Liver (tissue), 9 donors: ENCODE measurements around the gene MANBA. TPM values are rescaled to one million over a fixed set of nuclear protein-coding genes. Genes with fewer than 3 reads are reported as not detected.

ENCODE experiments used
- DNase-seq: peaks from one replicate; pipeline ENCODE4 v3.0.0-alpha.2; 2017; ENCODE audit warnings: low spot score
- H3K27ac ChIP-seq, 2 donors: one replicate each; pipeline ENCODE4 v1.7.0; 2013; ENCODE audit warnings: inconsistent platforms in 2 of 2, low read length in 2 of 2, control low read depth in 1 of 2, low read depth in 1 of 2, mild to moderate bottlenecking in 1 of 2
- H3K27me3 ChIP-seq, 4 donors: one replicate each; pipeline versions ENCODE4 v1.6.1 to v1.7.0; 2013; ENCODE audit warnings: low read length in 3 of 4, inconsistent platforms in 1 of 4, mild to moderate bottlenecking in 1 of 4, moderate library complexity in 1 of 4; ENCODE audit not compliant: control insufficient read depth in 4 of 4, insufficient read depth in 4 of 4
- H3K36me3 ChIP-seq, 4 donors: one replicate each; pipeline versions ENCODE4 v1.6.1 to v1.7.0; 2013; ENCODE audit warnings: low read length in 3 of 4, mild to moderate bottlenecking in 3 of 4, low read depth in 1 of 4, moderate library complexity in 1 of 4; ENCODE audit not compliant: control insufficient read depth in 4 of 4, insufficient read depth in 3 of 4
- H3K4me1 ChIP-seq, 4 donors: one replicate each; pipeline versions ENCODE4 v1.6.1 to v1.7.0; 2013; ENCODE audit warnings: low read length in 3 of 4, mild to moderate bottlenecking in 3 of 4, moderate library complexity in 1 of 4; ENCODE audit not compliant: control insufficient read depth in 4 of 4, insufficient read depth in 4 of 4
- H3K4me3 ChIP-seq, 3 donors: one replicate each; pipeline versions ENCODE4 v1.6.1 to v1.7.0; 2013; ENCODE audit warnings: low read length in 3 of 3, control low read depth in 1 of 3, low read depth in 1 of 3, mild to moderate bottlenecking in 1 of 3
- H3K9ac ChIP-seq, 2 donors: one replicate each; pipeline ENCODE4 v1.7.0; 2013; ENCODE audit warnings: low read length in 2 of 2, mild to moderate bottlenecking in 2 of 2, moderate library complexity in 2 of 2, control low read depth in 1 of 2, low read depth in 1 of 2
- H3K9me3 ChIP-seq, 4 donors: one replicate each; pipeline versions ENCODE4 v1.6.1 to v1.7.0; 2013; ENCODE audit warnings: low read length in 3 of 4; ENCODE audit not compliant: control insufficient read depth in 4 of 4
- CTCF ChIP-seq: fragments of 150-350 bp; IDR thresholded peaks from 2 replicates; pipeline ENCODE4 v1.5.1; 2017; ENCODE audit warnings: improper control_type of control experiment, low read depth, low read length; ENCODE audit not compliant: missing input control
- EGR1 ChIP-seq, 2 donors: IDR thresholded peaks; 2 replicates each; pipeline ENCODE4 v1.6.1; 2016 to 2018; ENCODE audit warnings: antibody characterized with exemption in 2 of 2, low read depth in 2 of 2
- FOXA1 ChIP-seq: IDR thresholded peaks from 2 replicates; pipeline ENCODE4 v1.6.1; 2016; ENCODE audit warnings: antibody characterized with exemption
- FOXA2 ChIP-seq: IDR thresholded peaks from 2 replicates; pipeline ENCODE4 v1.6.1; 2016; ENCODE audit warnings: antibody characterized with exemption
- GABPA ChIP-seq, 2 donors: IDR thresholded peaks in 1 of 2; conservative IDR thresholded peaks in 1 of 2; 2 replicates each; pipeline ENCODE4 v1.6.1; 2016; ENCODE audit warnings: antibody characterized with exemption in 2 of 2, mild to moderate bottlenecking in 1 of 2, moderate library complexity in 1 of 2
- HNF4A ChIP-seq, 2 donors: conservative IDR thresholded peaks; 2 replicates each; pipeline ENCODE4 v1.6.1; 2016; ENCODE audit warnings: antibody characterized with exemption in 2 of 2, mild to moderate bottlenecking in 2 of 2
- HNF4G ChIP-seq: IDR thresholded peaks from 2 replicates; pipeline ENCODE4 v1.6.1; 2016; ENCODE audit warnings: antibody characterized with exemption
- NR2F2 ChIP-seq: IDR thresholded peaks from 2 replicates; pipeline ENCODE4 v1.6.1; 2016; ENCODE audit warnings: antibody characterized with exemption
- RAD21 ChIP-seq, 2 donors: IDR thresholded peaks; 2 replicates each; pipeline ENCODE4 v1.6.1; 2016; ENCODE audit warnings: antibody characterized with exemption in 2 of 2, mild to moderate bottlenecking in 2 of 2
- RXRA ChIP-seq, 2 donors: IDR thresholded peaks; 2 replicates each; pipeline ENCODE4 v1.6.1; 2017 to 2018; ENCODE audit warnings: antibody characterized with exemption in 2 of 2, mild to moderate bottlenecking in 1 of 2
- SP1 ChIP-seq: IDR thresholded peaks from 2 replicates; pipeline ENCODE4 v1.6.1; 2018; ENCODE audit warnings: antibody characterized with exemption, mild to moderate bottlenecking
- TAF1 ChIP-seq: conservative IDR thresholded peaks from 2 replicates; pipeline ENCODE4 v1.6.1; 2016; ENCODE audit warnings: antibody characterized with exemption, mild to moderate bottlenecking
- YY1 ChIP-seq: IDR thresholded peaks from 2 replicates; pipeline ENCODE4 v1.6.1; 2016; ENCODE audit warnings: antibody characterized with exemption, mild to moderate bottlenecking
- WGBS: extraction: QIAGEN DNeasy Blood & Tissue Kit; methylation state at CpG from one replicate; pipeline ENCODE4 v1.1.7; 2013; 5-methylcytosine and 5-hydroxymethylcytosine counted together
- polyA plus RNA-seq, 2 donors: library from polyadenylated mRNA; stranded (reverse) in 1 of 2; unstranded in 1 of 2; fragments of 200-250 nt in 1 of 2; fragments of >200 nt in 1 of 2; fragmentation: Nextera tagmentation in 1 of 2; extraction: Ambion mirVana in 1 of 2; gene quantifications; one replicate each; pipeline versions ENCODE4 v1.2.1 to v1.2.3, GENCODE V29; 2013 to 2015
- total RNA-seq, 2 donors: library from RNA; depleted of rRNA; stranded (reverse); fragments of >200 nt; gene quantifications; one replicate each; pipeline ENCODE4 v1.2.3, GENCODE V29; 2014
- TF ChIP-seq, protein P1 (sequence below): IDR thresholded peaks from 2 replicates; pipeline ENCODE4 v1.6.1; 2016; ENCODE audit warnings: antibody characterized with exemption, mild to moderate bottlenecking
- TF ChIP-seq, protein P2 (sequence below): IDR thresholded peaks from 2 replicates; pipeline ENCODE4 v1.6.1; 2016; ENCODE audit warnings: antibody characterized with exemption
- TF ChIP-seq, protein P3 (sequence below): IDR thresholded peaks from 2 replicates; pipeline ENCODE4 v1.6.1; 2016; ENCODE audit warnings: antibody characterized with exemption
- TF ChIP-seq, protein P4 (sequence below): IDR thresholded peaks from 2 replicates; pipeline ENCODE4 v1.6.1; 2016; ENCODE audit warnings: antibody characterized with exemption
- donor health status: healthy.
- donor health status: healthy.
- donor health status: healthy.
- donor health status: healthy.
- donor health status: healthy.

The MANBA gene
- total and polyA plus RNA-seq, 4 donors: 7.1 to 24.2 (median 15.5) TPM

DNA sequence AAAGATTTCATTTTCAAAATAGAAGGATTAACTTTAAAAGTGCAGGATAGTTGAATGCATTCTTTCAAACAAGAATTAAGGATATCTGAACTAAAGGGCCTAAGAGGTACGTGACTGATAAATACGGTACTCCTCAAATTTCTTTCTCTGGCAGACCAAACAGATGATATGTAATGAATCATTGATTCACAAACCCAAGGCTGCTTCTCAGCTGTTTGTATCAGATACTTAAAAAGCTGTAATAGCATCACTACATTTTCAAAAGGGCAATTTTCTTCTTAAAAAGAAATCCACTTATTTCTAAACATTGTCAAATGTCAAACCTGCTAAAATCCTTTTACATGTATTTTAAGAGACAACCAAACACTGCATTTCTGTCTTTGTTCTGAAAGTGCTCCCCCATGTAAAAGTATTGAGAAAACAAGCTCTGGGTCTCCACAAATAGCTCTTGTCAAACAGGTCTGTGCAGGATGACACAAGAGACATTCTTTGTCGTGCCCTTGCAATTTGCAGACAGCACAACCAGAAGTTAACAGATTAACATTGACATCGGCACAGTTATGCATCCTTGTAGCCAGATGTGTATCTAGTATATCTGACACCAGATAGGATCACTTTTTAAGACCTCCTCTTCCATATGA lies 82.0 kb downstream of the MANBA start:
- no peak for DNase-seq
- no peaks in the 10 kb centered on the region for H3K27me3 ChIP-seq
- TF ChIP-seq, protein P1, sequence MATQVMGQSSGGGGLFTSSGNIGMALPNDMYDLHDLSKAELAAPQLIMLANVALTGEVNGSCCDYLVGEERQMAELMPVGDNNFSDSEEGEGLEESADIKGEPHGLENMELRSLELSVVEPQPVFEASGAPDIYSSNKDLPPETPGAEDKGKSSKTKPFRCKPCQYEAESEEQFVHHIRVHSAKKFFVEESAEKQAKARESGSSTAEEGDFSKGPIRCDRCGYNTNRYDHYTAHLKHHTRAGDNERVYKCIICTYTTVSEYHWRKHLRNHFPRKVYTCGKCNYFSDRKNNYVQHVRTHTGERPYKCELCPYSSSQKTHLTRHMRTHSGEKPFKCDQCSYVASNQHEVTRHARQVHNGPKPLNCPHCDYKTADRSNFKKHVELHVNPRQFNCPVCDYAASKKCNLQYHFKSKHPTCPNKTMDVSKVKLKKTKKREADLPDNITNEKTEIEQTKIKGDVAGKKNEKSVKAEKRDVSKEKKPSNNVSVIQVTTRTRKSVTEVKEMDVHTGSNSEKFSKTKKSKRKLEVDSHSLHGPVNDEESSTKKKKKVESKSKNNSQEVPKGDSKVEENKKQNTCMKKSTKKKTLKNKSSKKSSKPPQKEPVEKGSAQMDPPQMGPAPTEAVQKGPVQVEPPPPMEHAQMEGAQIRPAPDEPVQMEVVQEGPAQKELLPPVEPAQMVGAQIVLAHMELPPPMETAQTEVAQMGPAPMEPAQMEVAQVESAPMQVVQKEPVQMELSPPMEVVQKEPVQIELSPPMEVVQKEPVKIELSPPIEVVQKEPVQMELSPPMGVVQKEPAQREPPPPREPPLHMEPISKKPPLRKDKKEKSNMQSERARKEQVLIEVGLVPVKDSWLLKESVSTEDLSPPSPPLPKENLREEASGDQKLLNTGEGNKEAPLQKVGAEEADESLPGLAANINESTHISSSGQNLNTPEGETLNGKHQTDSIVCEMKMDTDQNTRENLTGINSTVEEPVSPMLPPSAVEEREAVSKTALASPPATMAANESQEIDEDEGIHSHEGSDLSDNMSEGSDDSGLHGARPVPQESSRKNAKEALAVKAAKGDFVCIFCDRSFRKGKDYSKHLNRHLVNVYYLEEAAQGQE: no peak
- TF ChIP-seq YY1 (no peak), SP1 (no peak), CTCF (no peak), NR2F2 (no peak), GABPA (IDR thresholded peaks at IDR 0.05 in 1 of 2, conservative IDR thresholded peaks at IDR 0.05 in 1 of 2) (no peak), EGR1 (IDR thresholded peaks at IDR 0.05; ENCODE audit: low read depth in 2 of 2) (no peak), FOXA1 (no peak), HNF4G (no peak), TAF1 (no peak), HNF4A (conservative IDR thresholded peaks at IDR 0.05) (no peak), RAD21 (IDR thresholded peaks at IDR 0.05) (no peak), FOXA2 (no peak), RXRA (IDR thresholded peaks at IDR 0.05) (no peak)
- TF ChIP-seq, protein P2, sequence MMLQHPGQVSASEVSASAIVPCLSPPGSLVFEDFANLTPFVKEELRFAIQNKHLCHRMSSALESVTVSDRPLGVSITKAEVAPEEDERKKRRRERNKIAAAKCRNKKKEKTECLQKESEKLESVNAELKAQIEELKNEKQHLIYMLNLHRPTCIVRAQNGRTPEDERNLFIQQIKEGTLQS: no peak
- TF ChIP-seq, protein P3, sequence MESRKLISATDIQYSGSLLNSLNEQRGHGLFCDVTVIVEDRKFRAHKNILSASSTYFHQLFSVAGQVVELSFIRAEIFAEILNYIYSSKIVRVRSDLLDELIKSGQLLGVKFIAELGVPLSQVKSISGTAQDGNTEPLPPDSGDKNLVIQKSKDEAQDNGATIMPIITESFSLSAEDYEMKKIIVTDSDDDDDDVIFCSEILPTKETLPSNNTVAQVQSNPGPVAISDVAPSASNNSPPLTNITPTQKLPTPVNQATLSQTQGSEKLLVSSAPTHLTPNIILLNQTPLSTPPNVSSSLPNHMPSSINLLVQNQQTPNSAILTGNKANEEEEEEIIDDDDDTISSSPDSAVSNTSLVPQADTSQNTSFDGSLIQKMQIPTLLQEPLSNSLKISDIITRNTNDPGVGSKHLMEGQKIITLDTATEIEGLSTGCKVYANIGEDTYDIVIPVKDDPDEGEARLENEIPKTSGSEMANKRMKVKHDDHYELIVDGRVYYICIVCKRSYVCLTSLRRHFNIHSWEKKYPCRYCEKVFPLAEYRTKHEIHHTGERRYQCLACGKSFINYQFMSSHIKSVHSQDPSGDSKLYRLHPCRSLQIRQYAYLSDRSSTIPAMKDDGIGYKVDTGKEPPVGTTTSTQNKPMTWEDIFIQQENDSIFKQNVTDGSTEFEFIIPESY: no peak
- TF ChIP-seq, protein P4, sequence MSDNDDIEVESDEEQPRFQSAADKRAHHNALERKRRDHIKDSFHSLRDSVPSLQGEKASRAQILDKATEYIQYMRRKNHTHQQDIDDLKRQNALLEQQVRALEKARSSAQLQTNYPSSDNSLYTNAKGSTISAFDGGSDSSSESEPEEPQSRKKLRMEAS: no peak
- H3K9ac ChIP-seq: no peak overlapping the region
- H3K27ac ChIP-seq: no peak overlapping the region
- H3K36me3 ChIP-seq: peaks cover 0 to 4% (median 1%) of the 10 kb centered on the region in 4 donors
- H3K4me1 ChIP-seq: no peaks in the 10 kb centered on the region
- no peaks in the 10 kb centered on the region for H3K9me3 ChIP-seq
- WGBS: 89% methylated on average over 4 of the region's 4 CpGs
- H3K4me3 ChIP-seq: no peak overlapping the region
